ENCODE measurements around the gene CEACAM3. TPM values are rescaled to one million over a fixed set of nuclear protein-coding genes. Genes with fewer than 3 reads are reported as not detected.

CEACAM3 gene
- total RNA-seq, 1 donor from 2014 or later: not detected

DNA sequence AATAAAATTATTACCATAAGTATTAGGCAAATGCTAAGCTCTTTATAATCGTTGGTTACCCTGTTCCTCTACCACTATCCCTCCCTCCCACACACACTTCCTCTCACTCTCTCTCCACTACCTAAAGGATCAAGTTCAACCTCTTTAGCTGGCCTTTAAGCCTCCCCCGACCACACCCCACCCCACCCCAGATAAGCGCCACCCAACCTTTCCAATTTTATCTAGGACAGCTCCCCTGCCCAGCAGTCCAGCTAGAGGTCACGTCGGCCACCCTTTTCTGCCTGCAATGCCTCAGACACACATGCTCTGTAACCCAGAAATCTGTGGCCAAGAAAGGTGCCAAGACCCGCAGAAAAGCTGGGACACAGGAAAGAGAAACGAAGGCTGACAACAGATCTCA lies 47.0 kb downstream of the CEACAM3 start:
- no peak for DNase-seq (ENCODE audit: low read depth)
- TF ChIP-seq, protein P1, sequence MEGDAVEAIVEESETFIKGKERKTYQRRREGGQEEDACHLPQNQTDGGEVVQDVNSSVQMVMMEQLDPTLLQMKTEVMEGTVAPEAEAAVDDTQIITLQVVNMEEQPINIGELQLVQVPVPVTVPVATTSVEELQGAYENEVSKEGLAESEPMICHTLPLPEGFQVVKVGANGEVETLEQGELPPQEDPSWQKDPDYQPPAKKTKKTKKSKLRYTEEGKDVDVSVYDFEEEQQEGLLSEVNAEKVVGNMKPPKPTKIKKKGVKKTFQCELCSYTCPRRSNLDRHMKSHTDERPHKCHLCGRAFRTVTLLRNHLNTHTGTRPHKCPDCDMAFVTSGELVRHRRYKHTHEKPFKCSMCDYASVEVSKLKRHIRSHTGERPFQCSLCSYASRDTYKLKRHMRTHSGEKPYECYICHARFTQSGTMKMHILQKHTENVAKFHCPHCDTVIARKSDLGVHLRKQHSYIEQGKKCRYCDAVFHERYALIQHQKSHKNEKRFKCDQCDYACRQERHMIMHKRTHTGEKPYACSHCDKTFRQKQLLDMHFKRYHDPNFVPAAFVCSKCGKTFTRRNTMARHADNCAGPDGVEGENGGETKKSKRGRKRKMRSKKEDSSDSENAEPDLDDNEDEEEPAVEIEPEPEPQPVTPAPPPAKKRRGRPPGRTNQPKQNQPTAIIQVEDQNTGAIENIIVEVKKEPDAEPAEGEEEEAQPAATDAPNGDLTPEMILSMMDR (IDR thresholded peaks at IDR 0.05; ENCODE audit: insufficient read depth, low read length, severe bottlenecking): no peak
- FAIRE-seq: no peak
- no peak overlapping the region for H3K4me3 ChIP-seq (ENCODE audit: low read depth, low read length)
- peaks cover 4% of the 10 kb centered on the region for H3K27me3 ChIP-seq (ENCODE audit: control insufficient read depth, insufficient read depth, low read length)
- no peaks in the 10 kb centered on the region for H3K36me3 ChIP-seq (ENCODE audit: control insufficient read depth, insufficient read depth, low read length)

DNA sequence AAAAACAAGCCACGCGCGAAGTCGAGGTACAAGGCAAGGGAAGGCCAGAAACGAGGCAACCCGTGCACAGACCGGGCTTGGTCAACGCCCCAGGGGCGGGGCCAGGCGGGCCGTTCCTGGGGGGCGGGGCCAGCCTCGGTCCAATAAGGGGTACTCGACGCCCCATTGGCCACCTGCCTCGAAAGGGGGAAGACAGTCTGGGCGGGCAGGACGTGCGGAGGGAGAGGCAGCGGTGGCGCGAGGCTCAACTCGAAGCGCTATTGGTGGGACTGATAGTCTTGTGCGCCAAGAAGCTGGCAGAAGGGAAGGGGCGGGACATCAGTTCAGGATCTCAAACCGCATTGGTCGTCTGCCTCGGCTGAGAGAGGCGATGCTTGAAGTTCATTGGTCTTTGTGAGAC lies 48.2 kb downstream of the CEACAM3 start, which contains the start of gene LYPD4:
Gene LYPD4, minus strand, starts transcription at position 83 of the 400 bp plus-strand sequence. CDS start 5,398 bp downstream, outside the sequence.
- FAIRE-seq: no peak
- Histone ChIP-seq H3K36me3 (ENCODE audit: control insufficient read depth, insufficient read depth, low read length) (no peaks in the 10 kb centered on the region), H3K27me3 (ENCODE audit: control insufficient read depth, insufficient read depth, low read length) (peaks cover 3% of the 10 kb centered on the region), H3K4me3 (ENCODE audit: low read depth, low read length) (no peak within 1 kb of the TSS)
- TF ChIP-seq, protein P1 (IDR thresholded peaks at IDR 0.05; ENCODE audit: insufficient read depth, low read length, severe bottlenecking): no peak
- no peak for DNase-seq (ENCODE audit: low read depth)

DNA sequence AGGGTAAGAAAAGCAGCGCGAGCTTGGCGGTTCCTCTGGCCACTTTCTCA lies 48.4 kb downstream of the CEACAM3 start, which contains the start of gene DMRTC2:
Gene DMRTC2, plus strand, starts transcription at position 42 of the 50 bp plus-strand sequence. CDS start 2,387 bp downstream, outside the sequence.
- Histone ChIP-seq H3K4me3 (ENCODE audit: low read depth, low read length) (no peak within 1 kb of the TSS), H3K27me3 (ENCODE audit: control insufficient read depth, insufficient read depth, low read length) (peaks cover 3% of the 10 kb centered on the region), H3K36me3 (ENCODE audit: control insufficient read depth, insufficient read depth, low read length) (no peaks in the 10 kb centered on the region)
- DNase-seq (ENCODE audit: low read depth) (no peak), FAIRE-seq (no peak)
- TF ChIP-seq, protein P1 (IDR thresholded peaks at IDR 0.05; ENCODE audit: insufficient read depth, low read length, severe bottlenecking): no peak

DNA sequence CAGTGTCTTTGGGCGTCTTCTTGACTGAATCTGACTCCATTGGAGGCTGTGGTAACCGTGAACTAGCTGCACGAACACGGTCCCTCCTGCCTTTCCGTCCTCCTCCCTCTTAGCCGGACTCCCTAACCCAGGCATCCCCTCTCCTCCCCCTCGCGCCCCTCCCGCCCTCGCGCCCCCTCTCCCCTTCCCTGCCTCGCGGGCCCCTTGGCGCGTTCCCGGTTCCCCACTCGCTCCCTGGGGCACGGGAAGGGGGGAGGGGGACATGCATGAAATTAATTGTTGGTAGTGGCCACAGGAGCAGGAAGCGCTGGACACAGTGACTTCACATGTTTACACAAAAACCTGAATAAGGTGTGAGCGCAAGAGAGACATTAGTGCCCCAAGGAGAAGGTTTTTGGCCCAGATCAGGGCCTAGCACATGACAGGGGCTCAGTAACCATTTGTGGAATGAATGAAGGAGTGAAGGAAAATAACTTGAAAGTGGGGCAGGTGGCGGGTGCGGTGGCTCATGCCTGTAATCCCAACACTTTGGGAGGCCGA lies 48.7 kb downstream of the CEACAM3 start:
- Histone ChIP-seq H3K4me3 (ENCODE audit: low read depth, low read length) (no peak overlapping the region), H3K27me3 (ENCODE audit: control insufficient read depth, insufficient read depth, low read length) (peaks cover 3% of the 10 kb centered on the region), H3K36me3 (ENCODE audit: control insufficient read depth, insufficient read depth, low read length) (no peaks in the 10 kb centered on the region)
- FAIRE-seq (no peak), DNase-seq (ENCODE audit: low read depth) (no peak)
- TF ChIP-seq, protein P1 (IDR thresholded peaks at IDR 0.05; ENCODE audit: insufficient read depth, low read length, severe bottlenecking): no peak

DNA sequence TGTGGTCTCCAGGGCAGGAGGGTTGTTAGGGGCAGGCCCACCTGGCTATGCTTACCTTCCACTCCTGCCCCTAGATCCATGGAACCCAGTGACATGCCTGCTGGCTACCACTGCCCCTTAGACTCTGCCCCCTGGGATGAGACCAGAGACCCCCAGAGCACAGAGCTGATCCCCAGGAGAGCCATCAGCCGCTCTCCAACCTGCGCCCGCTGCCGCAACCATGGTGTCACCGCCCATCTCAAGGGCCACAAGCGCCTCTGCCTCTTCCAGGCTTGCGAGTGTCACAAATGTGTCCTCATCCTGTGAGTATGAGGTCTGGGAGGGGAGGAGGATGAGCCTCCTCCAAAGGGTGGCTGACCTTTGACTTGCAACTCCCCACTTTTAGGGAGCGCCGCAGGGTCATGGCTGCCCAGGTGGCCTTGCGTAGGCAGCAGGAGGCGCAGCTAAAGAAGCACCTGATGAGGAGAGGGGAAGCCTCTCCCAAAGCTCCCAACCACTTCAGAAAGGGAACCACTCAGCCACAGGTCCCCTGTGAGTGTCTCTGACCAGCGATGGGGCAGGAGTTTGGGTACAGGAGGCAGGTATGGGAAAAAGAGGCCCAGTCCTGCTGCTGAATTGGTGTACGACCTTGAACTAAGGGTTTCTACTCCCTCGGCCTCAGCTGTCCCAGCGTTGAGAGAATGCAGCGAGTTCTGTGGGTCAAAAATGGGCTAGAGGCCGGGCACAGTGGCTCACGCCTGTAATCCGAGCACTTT lies 51.1 kb downstream of the CEACAM3 start:
- Histone ChIP-seq H3K36me3 (ENCODE audit: control insufficient read depth, insufficient read depth, low read length) (no peaks in the 10 kb centered on the region), H3K4me3 (ENCODE audit: low read depth, low read length) (no peak overlapping the region), H3K27me3 (ENCODE audit: control insufficient read depth, insufficient read depth, low read length) (peaks cover 4% of the 10 kb centered on the region)
- TF ChIP-seq, protein P1 (IDR thresholded peaks at IDR 0.05; ENCODE audit: insufficient read depth, low read length, severe bottlenecking): no peak
- DNase-seq (ENCODE audit: low read depth): no peak
- FAIRE-seq: no peak

DNA sequence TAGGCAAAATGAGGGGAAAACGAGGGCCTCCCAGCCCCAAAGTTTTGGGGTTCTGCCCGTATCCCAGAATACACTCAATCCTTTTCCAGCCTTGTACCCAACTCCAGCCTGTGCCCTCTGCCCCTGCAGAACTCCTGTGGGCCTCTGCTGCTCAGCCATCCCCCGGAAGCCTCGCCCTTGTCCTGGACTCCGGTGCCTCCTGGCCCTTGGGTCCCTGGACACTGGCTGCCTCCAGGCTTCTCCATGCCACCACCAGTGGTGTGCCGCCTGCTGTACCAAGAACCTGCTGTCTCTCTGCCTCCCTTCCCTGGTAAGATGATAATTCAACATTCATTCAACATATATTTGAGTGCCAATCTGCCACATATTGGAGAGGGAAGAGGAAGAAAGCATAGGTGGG lies 52.3 kb downstream of the CEACAM3 start:
- DNase-seq (ENCODE audit: low read depth) (no peak), FAIRE-seq (no peak)
- TF ChIP-seq, protein P1 (IDR thresholded peaks at IDR 0.05; ENCODE audit: insufficient read depth, low read length, severe bottlenecking): no peak
- H3K36me3 ChIP-seq (ENCODE audit: control insufficient read depth, insufficient read depth, low read length): no peaks in the 10 kb centered on the region
- no peak overlapping the region for H3K4me3 ChIP-seq (ENCODE audit: low read depth, low read length)
- peaks cover 4% of the 10 kb centered on the region for H3K27me3 ChIP-seq (ENCODE audit: control insufficient read depth, insufficient read depth, low read length)
